OCI-LY7 (cell line): ENCODE measurements around the gene FGF21.

Experiments used
- CTCF ChIP-seq: fragments of 200-600 bp; sonication (generic); conservative IDR thresholded peaks from 2 replicates; pipeline ENCODE4 v1.5.1; 2014; ENCODE audit warnings: mild to moderate bottlenecking, antibody characterized with exemption, low read length, moderate library complexity, mixed read lengths
- EZH2phosphoT487 ChIP-seq: fragments of 200-600 bp; sonication (generic); IDR thresholded peaks from 2 replicates; pipeline ENCODE4 v1.6.1; 2018; ENCODE audit warnings: low read depth, borderline replicate concordance, mild to moderate bottlenecking, mixed run types, antibody characterized with exemption, low read length, moderate library complexity, mixed read lengths

GRCh38 chr19:48719263-48720171 is 35.8 kb upstream of the FGF21 start, which contains the start of gene MAMSTR:
- TF ChIP-seq CTCF (no peak), EZH2phosphoT487 (no peak)
